B cell (primary cell): ENCODE data around the gene IL22RA2. TPM values are rescaled to one million over a fixed set of nuclear protein-coding genes. Genes with fewer than 3 reads are reported as not detected.
A peak's percentile ranks its signal among the peaks of the same experiment; 100 is the strongest.

Source experiments
- ATAC-seq: fragments of 200-7000 bp; cut with Tn5 transposase; one replicate; pipeline ENCODE4 v1.10.0; 2021; ENCODE audit warnings: low read depth, mild to moderate bottlenecking, moderate number of reproducible peaks, moderate library complexity
- CTCF ChIA-PET: fragments of 350-600 bp; sonication (Branson Sonifier 250); formaldehyde crosslinking; loops from one replicate; lab custom pipeline; 2021; ENCODE audit warnings: antibody characterized with exemption, inconsistent platforms; lab: Charles Lee
- POLR2A ChIA-PET: fragments of 350-600 bp; sonication (Branson Sonifier 250); formaldehyde crosslinking; loops from one replicate; lab custom pipeline; 2021; ENCODE audit warnings: antibody characterized with exemption; lab: Charles Lee
- DNase-seq: peaks from one replicate; pipeline ENCODE4 v3.0.0; 2013
- H2AFZ ChIP-seq: 2 replicates; pipeline ENCODE4 v1.6.1; 2012; ENCODE audit warnings: mild to moderate bottlenecking, low read depth, low read length; ENCODE audit not compliant: insufficient read depth, poor library complexity, severe bottlenecking
- H3K27ac ChIP-seq, 2 donors: 1 replicate in 1 of 2; 2 replicates in 1 of 2; pipeline ENCODE4 v1.5.1; 2012 to 2013; ENCODE audit warnings: low read length in 2 of 2, mild to moderate bottlenecking in 2 of 2, moderate library complexity in 1 of 2
- H3K27me3 ChIP-seq, 4 experiments: fragments of 200-600 bp in 1 of 4; sonication (generic) in 1 of 4; replicated peaks in 1 of 4; 1 replicate in 2 of 4; 2 replicates in 2 of 4; pipeline versions ENCODE4 v1.6.1 to v1.7.0; 2013 to 2016; ENCODE audit warnings: low read length in 3 of 4, mild to moderate bottlenecking in 2 of 4, mixed read lengths in 1 of 4, moderate library complexity in 1 of 4; ENCODE audit not compliant: insufficient read depth in 4 of 4, control insufficient read depth in 3 of 4; ENCODE audit errors: control extremely low read depth in 1 of 4
- H3K36me3 ChIP-seq, 2 experiments: replicated peaks in 1 of 2; 1 replicate in 1 of 2; 2 replicates in 1 of 2; pipeline versions ENCODE4 v1.6.1 to v1.7.1; 2013; ENCODE audit warnings: low read length in 1 of 2; ENCODE audit not compliant: insufficient read depth in 2 of 2, control insufficient read depth in 1 of 2; ENCODE audit errors: control extremely low read depth in 1 of 2, extremely low read depth in 1 of 2
- H3K4me1 ChIP-seq, 2 donors: fragments of 200-600 bp in 1 of 2; sonication (generic) in 1 of 2; 1 replicate in 1 of 2; 2 replicates in 1 of 2; pipeline versions ENCODE4 v1.5.1 to v1.6.1; 2013 to 2017; ENCODE audit warnings: low read length in 2 of 2; ENCODE audit not compliant: control insufficient read depth in 2 of 2, insufficient read depth in 2 of 2
- H3K4me2 ChIP-seq: replicated peaks from 2 replicates; pipeline ENCODE3; 2012; ENCODE audit warnings: mild to moderate bottlenecking, low read depth, low read length; ENCODE audit not compliant: poor library complexity, severe bottlenecking
- H3K4me3 ChIP-seq, 5 experiments: fragments of 200-600 bp in 1 of 5; sonication (generic) in 1 of 5; 1 replicate in 3 of 5; 2 replicates in 2 of 5; pipeline versions ENCODE4 v1.5.1 to v1.7.0; 2011 to 2016; ENCODE audit warnings: low read length in 4 of 5, mild to moderate bottlenecking in 4 of 5, low read depth in 2 of 5, control low read depth in 1 of 5, moderate library complexity in 1 of 5; ENCODE audit not compliant: insufficient read depth in 1 of 5; ENCODE audit errors: control extremely low read depth in 1 of 5, extremely low read depth in 1 of 5
- H3K79me2 ChIP-seq: fragments of 200-600 bp; sonication (generic); one replicate; pipeline ENCODE4 v1.6.0; 2016; ENCODE audit warnings: low read length; ENCODE audit not compliant: control insufficient read depth, insufficient read depth
- H3K9ac ChIP-seq: fragments of 200-600 bp; sonication (generic); 2 replicates; pipeline ENCODE4 v1.6.1; 2017; ENCODE audit warnings: mild to moderate bottlenecking, low read length, moderate library complexity
- H3K9me3 ChIP-seq, 3 donors: one replicate each; pipeline versions ENCODE4 v1.6.1 to v1.7.1; 2013; ENCODE audit warnings: low read length in 2 of 3; ENCODE audit not compliant: control insufficient read depth in 2 of 3, insufficient read depth in 1 of 3; ENCODE audit errors: control extremely low read depth in 1 of 3
- H4K20me1 ChIP-seq: 2 replicates; pipeline ENCODE4 v1.6.0; 2012; ENCODE audit warnings: mild to moderate bottlenecking, low read length; ENCODE audit not compliant: insufficient read depth, control insufficient read depth, poor library complexity, severe bottlenecking
- H3K27ac Mint-ChIP-seq: one replicate; pipeline ENCODE4 v1.8.0; 2021; ENCODE audit warnings: mixed read lengths
- H3K27me3 Mint-ChIP-seq: one replicate; pipeline ENCODE4 v1.8.0; 2021; ENCODE audit warnings: mixed read lengths
- H3K4me1 Mint-ChIP-seq: one replicate; pipeline ENCODE4 v1.8.0; 2021; ENCODE audit warnings: mixed read lengths
- H3K4me3 Mint-ChIP-seq: one replicate; pipeline ENCODE4 v1.8.0; 2021; ENCODE audit warnings: mixed read lengths
- H3K9me3 Mint-ChIP-seq: one replicate; pipeline ENCODE4 v1.8.0; 2022; ENCODE audit warnings: mixed read lengths; ENCODE audit not compliant: insufficient read depth
- EZH2 ChIP-seq: IDR thresholded peaks from 2 replicates; pipeline ENCODE4 v1.6.1; 2012; ENCODE audit warnings: borderline replicate concordance, low read depth, mild to moderate bottlenecking, moderate library complexity, low read length; ENCODE audit not compliant: insufficient read depth, poor library complexity, severe bottlenecking
- WGBS: methylation state at CpG from one replicate; pipeline ENCODE4 v1.1.5; 2013; ENCODE audit warnings: missing lambda C conversion rate; ENCODE audit not compliant: insufficient coverage; 5-methylcytosine and 5-hydroxymethylcytosine counted together
- intact Hi-C: fragments of 100-400 bp; cut with micrococcal nuclease; formaldehyde crosslinking; loops from one replicate; pipeline ENCODE4 v1.10.0; 2022
- polyA plus RNA-seq: library from polyadenylated mRNA; depleted of rRNA; stranded (reverse); fragments of >200 nt; gene quantifications from 2 replicates; pipeline ENCODE4 v1.2.3, GENCODE V29; 2012
- total RNA-seq, 2 donors: library from RNA; stranded (reverse); fragments of 120-200 nt in 1 of 2; gene quantifications; 1 replicate in 1 of 2; 2 replicates in 1 of 2; pipeline versions ENCODE4 v1.2.3 to v1.2.4, GENCODE V29; 2013 to 2022
- TF ChIP-seq, protein P1 (sequence below): fragments of 200-600 bp; IDR thresholded peaks from one replicate; pipeline ENCODE4 v1.8.0; 2022; ENCODE audit warnings: antibody characterized with exemption, mild to moderate bottlenecking

Gene IL22RA2
- total and polyA plus RNA-seq, 2 donors (not counting 1 experiment from before 2014, with no cell fraction given) = not detected

- Histone ChIP-seq H3K4me2 (no peak overlapping the region), H3K79me2 (peaks cover 30% of the 10 kb centered on the region), H2AFZ (no peak overlapping the region), H3K36me3 (peaks cover 15 to 71% of the 10 kb centered on the region in 2 experiments), H3K9me3 (peaks cover 0 to 2% (median 1%) of the 10 kb centered on the region in 3 donors), H3K27me3 (no peaks in the 10 kb centered on the region), H3K4me1 (peaks cover 10 to 11% of the 10 kb centered on the region in 2 donors), H4K20me1 (no peaks in the 10 kb centered on the region), H3K4me3 (no peak overlapping the region), H3K27ac (no peak overlapping the region), H3K9ac (no peak overlapping the region)
- ChIA-PET CTCF (interaction anchor here (1.2 to 5.2 kb wide), 6 partner anchors 15 to 125 kb away, joined by 4 to 66 read pairs (median 6); no protein-coding TSS in a partner anchor), POLR2A (no interaction called here)
- H3K9me3 Mint-ChIP-seq = no peaks in the 10 kb centered on the region
- no peaks in the 10 kb centered on the region for H3K27me3 Mint-ChIP-seq
- TF ChIP-seq EZH2 = no peak
- TF ChIP-seq, protein P1, sequence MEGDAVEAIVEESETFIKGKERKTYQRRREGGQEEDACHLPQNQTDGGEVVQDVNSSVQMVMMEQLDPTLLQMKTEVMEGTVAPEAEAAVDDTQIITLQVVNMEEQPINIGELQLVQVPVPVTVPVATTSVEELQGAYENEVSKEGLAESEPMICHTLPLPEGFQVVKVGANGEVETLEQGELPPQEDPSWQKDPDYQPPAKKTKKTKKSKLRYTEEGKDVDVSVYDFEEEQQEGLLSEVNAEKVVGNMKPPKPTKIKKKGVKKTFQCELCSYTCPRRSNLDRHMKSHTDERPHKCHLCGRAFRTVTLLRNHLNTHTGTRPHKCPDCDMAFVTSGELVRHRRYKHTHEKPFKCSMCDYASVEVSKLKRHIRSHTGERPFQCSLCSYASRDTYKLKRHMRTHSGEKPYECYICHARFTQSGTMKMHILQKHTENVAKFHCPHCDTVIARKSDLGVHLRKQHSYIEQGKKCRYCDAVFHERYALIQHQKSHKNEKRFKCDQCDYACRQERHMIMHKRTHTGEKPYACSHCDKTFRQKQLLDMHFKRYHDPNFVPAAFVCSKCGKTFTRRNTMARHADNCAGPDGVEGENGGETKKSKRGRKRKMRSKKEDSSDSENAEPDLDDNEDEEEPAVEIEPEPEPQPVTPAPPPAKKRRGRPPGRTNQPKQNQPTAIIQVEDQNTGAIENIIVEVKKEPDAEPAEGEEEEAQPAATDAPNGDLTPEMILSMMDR = peak; percentile 67
- ATAC-seq = peak; percentile 74
- peak; percentile 55 for DNase-seq
- H3K27ac Mint-ChIP-seq = peak overlapping the region; percentile 61
- H3K4me3 Mint-ChIP-seq = no peak overlapping the region
- peaks cover 31% of the 10 kb centered on the region for H3K4me1 Mint-ChIP-seq
- WGBS = 83% methylated on average over 4 of the region's 6 CpGs
- intact Hi-C loops = loop anchor here (1.0 to 5.0 kb wide), 6 partner anchors 17 to 440 kb away; partner anchors contain the start of gene IFNGR1
Measured at GRCh38 chr6:137202078-137202477, 28.6 kb upstream of the IL22RA2 start.

DNA sequence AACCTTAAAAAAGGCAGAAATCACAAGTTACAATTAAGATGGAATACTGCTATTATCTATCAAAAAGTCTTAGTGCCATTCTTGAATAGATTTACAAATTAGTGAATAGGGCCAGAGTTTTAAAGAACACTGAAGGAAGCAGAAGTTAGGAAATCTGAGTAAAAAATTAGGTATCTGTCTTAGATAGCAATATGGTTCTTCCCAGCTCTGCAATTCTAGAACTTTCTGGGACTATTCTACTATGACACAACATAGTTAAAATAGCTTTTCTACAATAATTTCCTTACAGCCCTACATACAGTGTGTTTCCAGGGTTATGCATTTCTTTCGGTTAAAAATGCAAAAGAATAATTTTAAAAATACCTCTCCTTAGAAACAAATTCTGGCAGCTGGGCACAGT, 27.6 kb upstream of the IL22RA2 start:
- H2AFZ ChIP-seq = no peak overlapping the region
- TF ChIP-seq, protein P1 = no peak
- TF ChIP-seq EZH2 = no peak
- DNase-seq = no peak
- H3K9ac ChIP-seq = no peak overlapping the region
- no peaks in the 10 kb centered on the region for H4K20me1 ChIP-seq
- peaks cover 5 to 9% of the 10 kb centered on the region in 2 donors for H3K4me1 ChIP-seq
- peaks cover 15 to 72% of the 10 kb centered on the region in 2 experiments for H3K36me3 ChIP-seq
- no peak overlapping the region for H3K4me3 ChIP-seq
- H3K79me2 ChIP-seq = peaks cover 20% of the 10 kb centered on the region
- H3K27me3 ChIP-seq = no peaks in the 10 kb centered on the region
- POLR2A ChIA-PET = no interaction called here
- H3K9me3 ChIP-seq = peaks cover 0 to 1% (median 0%) of the 10 kb centered on the region in 3 donors
- CTCF ChIA-PET = interaction anchor here (1.1 to 5.2 kb wide), 9 partner anchors 14 to 124 kb away, joined by 3 to 66 read pairs (median 5); no protein-coding TSS in a partner anchor
- no peak for ATAC-seq
- H3K27ac ChIP-seq = no peak overlapping the region
- no peak overlapping the region for H3K4me3 Mint-ChIP-seq
- no peak overlapping the region for H3K4me2 ChIP-seq
- no peaks in the 10 kb centered on the region for H3K9me3 Mint-ChIP-seq
- H3K4me1 Mint-ChIP-seq = peaks cover 30% of the 10 kb centered on the region
- no peak overlapping the region for H3K27ac Mint-ChIP-seq
- intact Hi-C loops = loop anchor here (5.0 kb wide), 3 partner anchors 34 to 441 kb away; no protein-coding TSS in a partner anchor
- H3K27me3 Mint-ChIP-seq = no peaks in the 10 kb centered on the region
- WGBS = 100% methylated on average over 1 of the region's 1 CpG
